Dermis blood vessel endothelial cell (primary cell): ENCODE measurements around the gene PEX16. TPM values are rescaled to one million over a fixed set of nuclear protein-coding genes. Genes with fewer than 3 reads are reported as not detected.
"Not testable (repeated sequence)": the region's sequence is repeated elsewhere in the genome, so short reads cannot be mapped to it uniquely, and the experiment has no call there.

ENCODE experiments used
- DNase-seq: peaks from one replicate; pipeline ENCODE4 v3.0.0; 2010
- total RNA-seq: library from RNA; depleted of rRNA; stranded (reverse); fragments of >200 nt; gene quantifications from 2 replicates; pipeline ENCODE4 v1.2.3, GENCODE V29; 2014

PEX16 gene
- total RNA-seq, 1 donor from 2014 or later: 33.4 TPM

GRCh38 chr11:45918331-45918941, 759 bp upstream of the PEX16 start:
- DNase-seq: peak; percentile 82

- DNase-seq: no peak
These were observed 423 bp downstream of the PEX16 start for GRCh38 chr11:45917286-45917622.

- no peak for DNase-seq
These were observed 2.2 kb downstream of the PEX16 start for GRCh38 chr11:45915446-45915845.

- no peak for DNase-seq
These were observed 3.6 kb downstream of the PEX16 start for GRCh38 chr11:45913942-45914635.

GRCh38 chr11:45913514-45913913, 4.2 kb downstream of the PEX16 start:
- no peak for DNase-seq

- DNase-seq: no peak
These were observed 7.1 kb downstream of the PEX16 start for GRCh38 chr11:45910623-45911022.

- DNase-seq: no peak
These were observed 7.8 kb downstream of the PEX16 start for GRCh38 chr11:45909594-45910475.

GRCh38 chr11:45907911-45908370, 9.7 kb downstream of the PEX16 start:
- DNase-seq: no peak

GRCh38 chr11:45906965-45907611, 10.6 kb downstream of the PEX16 start, which contains the start of gene FREY1:
Gene FREY1, minus strand, starts transcription at chr11:45907271. Its CDS starts 26 bp downstream, at chr11:45907245.
- no peak for DNase-seq

GRCh38 chr11:45906096-45906682, 11.5 kb downstream of the PEX16 start:
- peak; percentile 12 for DNase-seq

- not testable (repeated sequence) for DNase-seq
These were observed 12.1 kb downstream of the PEX16 start for GRCh38 chr11:45905576-45905975.

- DNase-seq: no peak
These were observed 12.6 kb downstream of the PEX16 start for GRCh38 chr11:45905095-45905494.

GRCh38 chr11:45904309-45904915, 13.3 kb downstream of the PEX16 start:
- no peak for DNase-seq

- DNase-seq: no peak
These were observed 15.0 kb downstream of the PEX16 start for GRCh38 chr11:45902452-45903380.

- DNase-seq: no peak
These were observed 16.1 kb downstream of the PEX16 start for GRCh38 chr11:45901626-45902025.

GRCh38 chr11:45900916-45901617, 16.6 kb downstream of the PEX16 start:
- no peak for DNase-seq

- DNase-seq: not testable (repeated sequence)
These were observed 17.4 kb downstream of the PEX16 start for GRCh38 chr11:45900175-45900800.

GRCh38 chr11:45899448-45900174, 18.1 kb downstream of the PEX16 start:
- peak; percentile 78 for DNase-seq

GRCh38 chr11:45899086-45899447, 18.6 kb downstream of the PEX16 start:
- no peak for DNase-seq
